ENCODE data around the gene DESI1. TPM values are rescaled to one million over a fixed set of nuclear protein-coding genes. Genes with fewer than 3 reads are reported as not detected.

DESI1 gene
- total RNA-seq, 1 donor: 20.8 TPM

GRCh38 chr22:41613456-41613855, 7.4 kb downstream of the DESI1 start:
- TF ChIP-seq CTCF (IDR thresholded peaks at IDR 0.05; ENCODE audit: insufficient read depth, low read length): no peak
- DNase-seq (ENCODE audit: low read depth): no peak
- H3K4me3 ChIP-seq (ENCODE audit: low read depth, low read length): no peak overlapping the region

GRCh38 chr22:41612603-41613306, 8.1 kb downstream of the DESI1 start:
- no peak for DNase-seq (ENCODE audit: low read depth)
- no peak overlapping the region for H3K4me3 ChIP-seq (ENCODE audit: low read depth, low read length)
- TF ChIP-seq CTCF (IDR thresholded peaks at IDR 0.05; ENCODE audit: insufficient read depth, low read length): no peak

GRCh38 chr22:41608386-41608785, 12.5 kb downstream of the DESI1 start:
- no peak for DNase-seq (ENCODE audit: low read depth)
- TF ChIP-seq CTCF (IDR thresholded peaks at IDR 0.05; ENCODE audit: insufficient read depth, low read length): no peak
- H3K4me3 ChIP-seq (ENCODE audit: low read depth, low read length): no peak overlapping the region

GRCh38 chr22:41603873-41604332, 16.9 kb downstream of the DESI1 start:
- no peak for TF ChIP-seq CTCF (IDR thresholded peaks at IDR 0.05; ENCODE audit: insufficient read depth, low read length)
- no peak for DNase-seq (ENCODE audit: low read depth)
- no peak overlapping the region for H3K4me3 ChIP-seq (ENCODE audit: low read depth, low read length)

- DNase-seq (ENCODE audit: low read depth): no peak
Observed at GRCh38 chr22:41600976-41601375, 19.9 kb downstream of the DESI1 start.

GRCh38 chr22:41598891-41599635, 21.8 kb downstream of the DESI1 start:
- H3K4me3 ChIP-seq (ENCODE audit: low read depth, low read length): no peak overlapping the region
- no peak for DNase-seq (ENCODE audit: low read depth)
- TF ChIP-seq CTCF (IDR thresholded peaks at IDR 0.05; ENCODE audit: insufficient read depth, low read length): no peak

More at GRCh38 chr22:41600976-41601375, 19.9 kb downstream of the DESI1 start:
- no peak for TF ChIP-seq CTCF (IDR thresholded peaks at IDR 0.05; ENCODE audit: insufficient read depth, low read length)
- H3K4me3 ChIP-seq (ENCODE audit: low read depth, low read length): no peak overlapping the region
